HG02943 (cell line): ENCODE data around the gene CLCN2.

Source experiments
- ATAC-seq: cut with Tn5 transposase; IDR thresholded peaks from one replicate; pipeline ENCODE4 v1.9.1; 2021; ENCODE audit warnings: mild to moderate bottlenecking, low read depth, moderate library complexity; ENCODE audit not compliant: unreplicated experiment

Gene CLCN2

DNA sequence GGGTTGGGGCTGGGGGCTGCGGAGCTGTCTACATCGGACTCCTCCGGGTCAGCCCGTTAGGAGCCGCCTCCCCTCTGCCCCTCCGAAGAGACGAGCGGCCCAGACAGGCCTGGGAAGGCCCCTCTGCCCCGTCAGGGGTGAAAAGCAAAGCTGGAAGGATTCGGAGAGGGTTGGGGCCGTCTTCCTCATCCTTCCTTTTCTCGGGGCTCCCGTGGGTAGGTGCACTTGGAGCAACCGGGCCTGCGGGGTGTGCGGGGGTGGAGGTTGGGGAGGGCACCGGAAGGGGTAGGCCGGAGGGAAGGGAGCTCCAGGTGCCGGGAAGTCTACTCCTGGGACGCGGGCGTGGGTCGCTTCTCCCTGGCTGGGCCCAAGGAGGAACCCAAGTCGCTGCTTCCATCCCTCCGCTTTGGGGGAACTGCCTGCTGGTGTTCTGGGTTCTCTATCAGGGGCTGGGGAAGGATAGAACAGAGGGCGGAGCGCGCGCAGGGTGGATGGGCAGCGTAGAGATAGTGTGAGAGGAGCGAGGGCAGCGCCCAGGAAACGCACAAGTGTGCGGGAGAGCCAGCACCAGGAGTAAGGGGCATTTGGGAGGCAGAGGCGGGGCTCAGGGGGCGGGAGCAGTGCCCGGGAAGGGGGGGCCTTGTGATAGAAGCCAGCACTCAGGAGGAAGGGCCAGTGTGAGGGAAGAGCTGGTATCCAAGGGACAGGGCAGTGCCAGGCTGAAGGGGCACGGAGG is 695 bp upstream of the CLCN2 start:
- ATAC-seq: no peak

DNA sequence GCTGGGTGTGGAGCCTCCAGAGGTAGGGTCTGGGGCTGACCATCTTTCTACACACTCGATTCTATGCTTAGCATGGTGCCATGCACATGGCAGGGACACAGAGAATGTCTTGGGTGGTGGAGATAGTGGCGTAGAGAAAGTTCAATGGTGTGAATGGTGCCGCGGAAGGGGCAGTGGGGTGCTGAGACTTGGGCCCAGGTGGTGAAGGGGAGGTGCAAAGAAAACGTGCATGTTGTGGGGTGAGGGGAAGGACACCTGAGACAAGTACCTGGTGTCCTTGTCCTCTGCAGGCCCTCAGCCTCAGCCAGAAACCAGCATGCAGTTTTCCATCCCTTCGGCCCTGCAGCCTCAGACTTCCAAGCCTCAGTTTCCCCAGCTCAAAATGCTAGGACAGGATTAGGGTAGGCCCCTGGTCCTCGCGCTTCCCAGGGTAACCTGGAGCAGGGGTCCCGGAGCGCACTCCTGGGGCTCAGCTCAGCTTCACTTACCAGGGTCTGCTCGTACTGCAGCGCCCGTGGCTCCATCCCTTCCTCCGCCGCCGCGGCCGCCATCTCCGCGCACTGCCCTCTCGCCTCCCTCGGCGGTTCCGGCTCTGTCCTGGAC is 375 bp downstream of the CLCN2 start:
- ATAC-seq: no peak

DNA sequence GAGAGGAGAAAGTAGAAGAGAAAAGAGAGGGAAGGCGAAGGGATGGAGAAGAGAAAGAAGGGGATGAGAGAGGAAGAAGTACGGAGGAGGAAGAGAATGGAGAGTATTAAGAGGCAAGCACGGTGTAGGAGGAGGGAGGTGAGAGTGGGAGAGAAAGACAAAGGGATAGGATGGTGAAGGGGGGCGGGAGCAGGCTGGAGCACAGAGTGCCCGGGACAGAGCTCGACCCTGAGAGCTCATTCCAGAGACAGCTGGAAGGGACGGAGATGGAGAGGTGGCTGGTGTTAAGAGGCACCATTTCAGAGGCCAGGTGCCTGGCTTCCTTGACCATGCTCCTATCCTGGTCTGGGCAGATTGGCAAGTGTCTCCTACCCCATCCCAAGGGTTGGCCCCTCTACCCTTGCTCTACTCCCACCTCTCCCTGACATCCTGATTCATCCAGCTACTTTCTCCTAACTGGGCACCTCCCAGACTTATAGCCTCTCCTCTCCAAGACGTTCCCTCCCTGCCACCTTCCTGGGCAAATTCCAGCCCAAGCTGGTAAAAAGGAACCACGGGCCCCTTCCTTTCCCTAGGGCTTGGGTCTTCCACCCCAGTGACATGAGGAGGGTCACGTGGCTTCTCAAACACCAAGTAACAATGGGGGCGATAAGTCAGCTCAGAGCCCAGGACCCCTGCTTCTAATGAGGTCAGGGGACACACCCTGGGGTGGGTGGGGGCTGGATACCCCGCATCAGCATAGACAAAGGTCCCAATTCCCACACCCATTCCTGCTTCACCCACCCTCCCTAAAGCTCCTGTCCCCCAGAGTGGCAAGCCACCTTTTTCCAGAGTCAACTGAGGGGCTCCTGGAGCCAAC is 1.1 kb downstream of the CLCN2 start:
- no peak for ATAC-seq

DNA sequence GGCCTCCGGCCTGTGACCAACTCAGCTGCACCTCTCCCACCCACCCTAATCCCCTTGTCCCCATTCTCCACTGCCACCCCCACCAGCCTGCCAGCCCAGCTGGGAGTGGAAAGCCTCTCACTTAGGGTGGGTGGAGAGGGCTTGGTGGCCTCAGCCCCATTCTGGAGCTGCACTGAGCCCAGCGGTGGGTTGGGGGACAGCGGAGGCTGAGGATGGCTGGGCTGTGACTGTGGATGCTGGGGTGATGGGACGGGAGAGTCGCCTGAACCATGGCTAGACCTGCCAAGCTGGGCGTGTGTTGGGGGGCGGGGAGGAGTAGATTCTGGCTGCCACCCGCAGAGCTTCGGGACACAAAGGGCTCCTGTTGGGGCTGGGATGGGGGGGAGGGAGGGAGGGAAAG is 1.8 kb downstream of the CLCN2 start:
- no peak for ATAC-seq

DNA sequence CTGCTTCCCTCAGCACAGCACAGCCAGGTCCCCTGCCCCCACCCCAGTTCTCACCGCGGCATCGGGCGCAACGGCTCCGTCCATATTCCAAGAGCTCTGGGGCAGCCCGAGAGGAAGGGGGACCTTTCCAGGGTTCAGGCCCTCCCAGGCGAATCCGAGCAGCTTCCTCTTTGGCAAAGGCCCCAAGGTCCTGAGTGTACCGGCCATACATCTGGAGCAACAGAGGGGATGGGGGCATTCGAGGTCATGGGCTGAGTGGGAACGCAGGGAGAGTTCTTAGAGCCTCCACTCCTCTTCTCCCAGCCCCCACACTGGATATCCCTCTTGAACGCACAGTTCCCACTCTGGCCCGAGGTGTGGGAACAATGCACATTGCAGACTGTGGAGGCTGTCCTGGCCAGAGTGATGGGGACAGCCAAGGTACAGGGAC is 2.5 kb downstream of the CLCN2 start:
- ATAC-seq: no peak

DNA sequence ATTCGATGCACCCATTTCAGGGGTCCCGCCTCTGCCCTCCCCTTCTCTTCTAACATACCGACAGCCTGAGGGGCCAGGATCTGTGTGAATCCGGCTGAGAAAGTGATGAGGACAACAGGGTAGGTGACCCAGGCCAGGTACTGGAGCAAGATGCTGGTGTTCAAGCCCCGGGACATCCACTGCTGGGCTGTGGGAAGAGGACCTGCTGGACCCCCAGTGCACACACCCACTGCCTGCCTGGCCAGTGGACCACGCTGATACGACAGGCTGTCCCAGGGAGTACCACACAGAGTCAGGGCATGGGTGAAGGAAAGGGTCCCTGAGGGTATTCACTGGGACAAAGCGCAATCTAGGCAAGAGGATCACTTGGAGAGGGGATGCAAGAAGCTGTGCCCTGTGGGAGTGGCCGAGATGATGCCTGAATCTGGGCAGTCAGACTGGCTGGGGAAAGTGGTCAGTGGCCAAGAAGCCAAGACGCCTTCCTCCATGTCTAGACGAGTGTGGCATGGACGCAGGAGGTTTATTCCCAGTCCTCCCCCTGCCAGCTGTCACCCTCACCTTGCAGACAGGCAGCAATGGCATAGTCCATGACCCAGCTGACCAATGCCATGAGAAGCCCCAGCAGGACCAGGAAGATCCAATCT is 3.2 kb downstream of the CLCN2 start:
- no peak for ATAC-seq

DNA sequence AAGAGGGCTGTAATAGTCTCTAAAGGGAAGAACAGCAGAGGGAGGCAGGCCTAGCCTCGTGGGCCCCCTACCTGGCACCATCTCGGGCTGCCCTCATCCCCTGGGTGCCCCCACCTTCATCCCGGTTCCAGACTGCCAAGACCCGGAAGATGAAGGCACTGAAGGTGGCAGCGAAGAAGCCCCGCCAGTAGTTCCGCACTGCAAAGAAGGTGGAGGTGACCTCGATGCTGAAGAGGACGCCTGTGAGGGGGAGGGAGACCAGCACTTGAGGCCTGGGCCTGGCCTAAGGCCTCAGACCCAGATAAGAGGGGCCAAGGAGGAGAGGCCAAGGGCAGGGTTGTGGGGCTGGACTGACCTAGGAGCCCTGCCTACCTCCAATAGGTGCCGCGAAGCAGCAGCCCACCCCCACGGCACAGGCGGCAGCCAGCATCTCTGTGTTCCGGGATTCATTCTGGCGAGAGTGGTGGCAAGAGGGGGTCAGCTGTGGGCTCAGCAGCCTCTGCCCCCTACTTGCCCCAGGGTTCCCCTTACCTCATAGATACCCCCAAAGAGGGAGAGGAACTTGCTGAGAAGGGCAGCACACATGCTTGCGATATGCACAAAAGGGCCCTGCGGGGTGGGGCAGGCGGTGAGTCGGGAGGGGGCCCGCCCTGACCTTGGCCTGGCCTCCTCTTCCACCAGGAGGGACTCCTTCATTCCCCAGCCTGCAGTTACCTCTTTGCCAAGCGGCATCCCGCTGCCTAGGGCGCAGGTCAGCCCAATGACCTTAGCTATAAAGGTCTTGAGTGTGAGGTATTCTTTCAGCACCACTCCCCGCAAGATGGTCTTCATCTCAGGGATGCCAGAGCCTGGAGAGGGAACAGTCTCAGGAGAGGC is 3.9 kb downstream of the CLCN2 start:
- no peak for ATAC-seq

DNA sequence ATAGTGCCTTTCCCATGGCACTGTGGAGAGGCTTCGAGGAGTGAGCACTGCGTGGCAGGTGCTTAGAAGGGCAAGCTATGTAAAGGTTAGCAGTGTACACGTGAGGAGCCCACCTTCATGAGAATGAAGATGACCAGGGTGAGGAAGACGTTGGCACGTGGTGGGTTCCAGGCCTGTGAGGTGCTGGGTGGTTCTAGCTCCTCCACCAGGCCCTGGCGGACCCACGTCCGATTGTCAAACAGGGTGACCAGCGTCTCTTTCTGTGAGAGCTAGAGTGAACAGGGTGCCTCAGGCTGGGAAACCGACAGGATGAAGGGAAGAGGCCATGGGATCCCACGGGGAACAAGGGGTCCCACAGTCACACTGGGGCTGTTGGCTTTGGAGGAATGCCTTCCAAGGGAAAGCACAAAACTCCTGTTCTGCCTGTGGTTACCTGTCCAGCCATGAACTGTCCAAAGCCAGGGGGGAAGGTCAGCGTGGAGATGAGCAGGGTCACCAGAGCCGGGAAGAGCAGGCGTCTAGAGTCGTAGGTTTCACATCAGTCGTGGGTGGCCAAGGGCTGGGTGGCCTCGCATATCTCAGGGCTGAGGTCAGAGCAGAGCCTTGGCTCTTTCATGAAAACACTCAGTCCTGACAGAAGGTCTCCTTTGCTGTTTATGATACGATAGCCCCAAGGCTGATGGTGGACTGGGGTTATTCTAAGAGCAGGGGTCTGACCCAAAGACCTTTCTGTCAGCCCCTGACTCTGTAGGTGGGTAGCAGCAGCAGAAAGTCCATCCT is 6.0 kb downstream of the CLCN2 start:
- ATAC-seq: no peak

DNA sequence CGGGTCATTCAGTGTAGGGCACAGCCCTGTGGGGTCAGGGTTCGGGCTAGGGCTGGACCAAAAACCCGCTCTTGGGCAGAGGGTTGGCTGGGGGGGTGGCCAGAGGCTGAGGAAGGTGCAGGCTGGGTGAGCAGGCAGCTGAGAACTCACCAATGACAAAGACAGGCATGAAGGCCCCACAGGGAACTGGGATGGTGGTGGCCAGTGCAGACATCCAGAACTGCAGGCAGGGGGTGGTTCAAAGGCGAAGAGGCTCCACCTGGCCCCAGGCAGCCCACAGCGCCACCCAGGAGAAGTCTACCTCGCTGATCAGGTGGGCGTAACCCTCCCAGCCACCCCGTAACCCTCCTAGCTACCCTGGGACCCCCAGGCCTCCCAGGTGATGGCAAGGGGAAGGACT is 6.7 kb downstream of the CLCN2 start:
- ATAC-seq: no peak

DNA sequence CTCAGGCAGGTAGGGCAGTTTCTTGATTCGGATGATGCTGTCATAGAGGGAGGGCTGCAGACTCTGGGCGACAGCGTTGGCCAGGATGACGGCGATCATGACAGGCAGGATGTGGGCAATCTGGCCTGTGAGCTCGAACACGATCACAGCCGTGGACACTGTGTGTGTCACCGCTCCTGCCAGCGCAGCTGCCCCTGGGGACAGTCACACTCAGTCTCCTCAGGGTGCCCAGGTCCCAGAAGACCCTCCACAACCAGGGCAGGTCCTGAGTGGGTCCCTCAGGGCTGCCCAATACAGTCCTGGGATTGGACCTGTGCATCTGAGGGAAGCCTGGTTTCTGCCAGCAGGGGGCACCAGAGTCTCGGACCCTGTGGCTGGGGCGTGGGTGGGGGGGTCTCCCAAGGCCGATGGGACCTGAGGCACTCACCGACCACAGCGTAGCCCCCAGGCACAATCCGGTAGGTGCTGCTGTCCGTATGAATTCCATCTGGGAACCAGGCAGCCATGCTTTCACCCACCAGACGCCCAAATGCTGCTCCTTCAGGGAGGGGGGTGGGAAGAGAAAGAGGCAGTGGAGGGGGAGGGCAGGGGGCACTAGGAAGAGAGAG is 7.2 kb downstream of the CLCN2 start:
- ATAC-seq: no peak

DNA sequence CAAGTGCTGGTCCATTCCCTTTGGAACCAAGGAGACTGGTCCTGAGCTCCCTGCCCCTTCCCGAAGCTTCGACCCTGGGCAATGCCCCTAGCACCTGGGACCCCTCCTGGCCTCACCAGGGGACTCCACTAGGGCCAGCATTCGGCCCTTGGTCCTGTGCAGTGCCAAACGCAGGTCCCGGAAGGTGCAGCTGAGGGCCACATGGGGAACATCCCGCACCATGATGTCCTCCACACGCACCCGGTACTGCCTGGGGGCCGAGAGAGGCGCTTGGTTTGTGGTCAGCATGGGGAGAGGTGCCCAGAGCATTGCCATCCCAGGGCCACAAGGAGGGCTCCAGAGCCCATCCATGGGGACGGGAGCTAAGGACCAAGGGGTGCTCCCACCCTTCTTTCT is 7.9 kb downstream of the CLCN2 start:
- no peak for ATAC-seq

DNA sequence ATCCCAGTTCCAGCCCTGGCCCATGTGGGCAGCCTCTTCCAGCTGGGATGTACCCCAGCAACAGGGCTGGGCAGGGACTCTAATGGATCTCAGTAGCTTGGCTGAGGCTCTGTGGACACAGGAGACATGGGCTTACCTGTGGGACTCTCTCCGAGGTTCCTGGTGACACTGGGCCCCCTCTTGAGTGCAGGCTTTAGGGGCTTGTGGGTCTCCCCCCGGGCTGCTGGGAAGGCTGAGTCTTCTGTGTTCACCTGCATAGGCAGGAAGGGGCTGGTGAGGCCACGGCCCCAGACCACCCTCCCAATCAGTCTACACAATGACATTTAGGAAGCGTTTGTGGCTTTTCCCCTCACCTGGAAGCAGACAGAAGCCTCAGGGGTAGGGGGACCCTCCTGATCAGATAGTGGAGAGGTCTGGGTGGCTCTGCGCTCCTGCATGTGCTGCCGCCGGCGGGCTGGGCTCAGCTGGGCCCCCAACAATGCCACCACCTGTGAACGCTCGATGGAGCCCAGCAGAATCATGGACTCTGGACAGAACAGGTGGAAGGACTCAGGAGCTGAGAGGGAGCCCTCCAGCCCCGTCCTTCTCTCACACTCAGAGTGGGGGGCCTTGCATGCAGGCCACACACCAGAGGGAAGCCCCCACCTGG is 8.4 kb downstream of the CLCN2 start:
- ATAC-seq: no peak

DNA sequence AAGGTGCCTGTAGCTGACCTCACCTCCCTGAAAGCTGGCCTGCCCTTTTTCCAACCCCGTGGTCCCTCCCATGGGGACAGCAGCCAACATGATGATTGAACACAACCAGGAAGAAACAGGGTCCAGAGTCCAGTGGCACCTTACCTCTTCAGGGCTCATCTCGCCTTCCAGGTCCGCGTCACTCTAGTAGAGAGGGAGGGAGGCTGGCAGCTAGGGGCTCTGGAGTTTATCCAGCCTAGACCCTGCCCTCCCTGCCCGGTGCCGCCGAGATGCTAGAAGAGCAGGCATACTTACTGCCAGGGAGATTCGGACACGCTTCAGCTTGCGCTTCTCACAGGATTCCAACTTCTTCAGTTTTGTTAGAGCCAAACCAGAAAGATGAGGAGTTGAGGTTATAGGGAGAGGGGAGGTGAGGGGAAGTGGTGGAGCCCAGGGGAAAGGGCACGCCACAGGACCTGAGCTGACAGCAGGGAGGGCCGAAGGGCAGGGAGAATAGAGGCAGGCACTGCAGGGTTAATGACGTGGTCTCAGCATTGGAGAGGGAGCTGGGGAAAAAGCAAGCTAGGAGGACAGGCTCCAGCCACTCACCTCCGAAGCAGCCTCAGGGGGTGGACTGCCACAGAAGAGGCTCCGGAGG is 9.1 kb downstream of the CLCN2 start:
- ATAC-seq: no peak

DNA sequence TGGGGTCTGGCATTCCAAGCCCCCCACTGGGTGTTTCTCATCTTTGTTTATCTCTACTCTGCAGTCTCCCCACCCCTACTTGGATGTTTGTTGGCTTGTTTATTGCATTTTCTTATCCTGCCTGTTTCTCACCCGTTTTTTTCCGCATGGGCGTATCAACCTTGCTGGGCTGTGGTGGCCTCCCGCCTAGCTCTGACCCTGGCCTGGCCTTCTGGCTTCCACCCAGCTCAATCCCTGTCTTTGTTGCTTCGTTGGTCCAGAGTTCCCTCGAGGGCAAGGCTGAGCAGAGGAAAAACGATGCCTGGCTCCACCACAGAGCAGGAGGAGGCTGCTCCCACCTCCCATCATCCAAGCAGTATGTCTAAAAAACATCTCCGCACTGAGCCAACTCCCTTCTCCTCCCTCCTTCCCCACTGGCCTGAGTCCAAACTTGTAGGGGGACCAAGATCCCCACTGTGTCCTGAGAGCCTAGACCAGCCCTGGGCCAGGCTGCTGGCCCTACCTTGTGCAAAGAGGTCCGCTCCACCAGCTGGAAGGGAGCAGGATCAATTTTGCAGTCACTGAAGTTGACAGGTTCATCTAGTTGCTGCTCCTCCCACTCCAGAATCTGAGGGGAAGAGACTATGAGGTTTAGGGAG is 9.8 kb downstream of the CLCN2 start:
- ATAC-seq: no peak

DNA sequence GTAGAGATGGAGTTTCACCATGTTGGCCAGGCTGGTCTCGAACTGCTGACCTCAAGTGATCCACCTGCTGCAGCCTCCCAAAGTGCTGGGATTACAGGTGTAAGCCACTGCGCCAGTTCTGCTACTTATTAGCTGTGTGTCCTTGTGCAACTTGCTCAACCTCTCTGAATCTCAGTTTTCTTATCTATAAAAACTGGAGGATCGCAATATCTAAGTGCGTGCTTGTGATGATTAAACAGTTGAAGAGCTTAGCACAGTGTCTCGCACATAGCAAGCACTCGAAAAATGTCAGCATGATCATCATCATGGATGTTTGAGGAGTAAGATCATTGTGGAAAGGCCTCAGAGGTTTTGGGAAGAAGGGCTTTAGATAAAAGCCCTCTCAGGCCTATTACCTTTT is 10.8 kb downstream of the CLCN2 start:
- ATAC-seq: no peak

DNA sequence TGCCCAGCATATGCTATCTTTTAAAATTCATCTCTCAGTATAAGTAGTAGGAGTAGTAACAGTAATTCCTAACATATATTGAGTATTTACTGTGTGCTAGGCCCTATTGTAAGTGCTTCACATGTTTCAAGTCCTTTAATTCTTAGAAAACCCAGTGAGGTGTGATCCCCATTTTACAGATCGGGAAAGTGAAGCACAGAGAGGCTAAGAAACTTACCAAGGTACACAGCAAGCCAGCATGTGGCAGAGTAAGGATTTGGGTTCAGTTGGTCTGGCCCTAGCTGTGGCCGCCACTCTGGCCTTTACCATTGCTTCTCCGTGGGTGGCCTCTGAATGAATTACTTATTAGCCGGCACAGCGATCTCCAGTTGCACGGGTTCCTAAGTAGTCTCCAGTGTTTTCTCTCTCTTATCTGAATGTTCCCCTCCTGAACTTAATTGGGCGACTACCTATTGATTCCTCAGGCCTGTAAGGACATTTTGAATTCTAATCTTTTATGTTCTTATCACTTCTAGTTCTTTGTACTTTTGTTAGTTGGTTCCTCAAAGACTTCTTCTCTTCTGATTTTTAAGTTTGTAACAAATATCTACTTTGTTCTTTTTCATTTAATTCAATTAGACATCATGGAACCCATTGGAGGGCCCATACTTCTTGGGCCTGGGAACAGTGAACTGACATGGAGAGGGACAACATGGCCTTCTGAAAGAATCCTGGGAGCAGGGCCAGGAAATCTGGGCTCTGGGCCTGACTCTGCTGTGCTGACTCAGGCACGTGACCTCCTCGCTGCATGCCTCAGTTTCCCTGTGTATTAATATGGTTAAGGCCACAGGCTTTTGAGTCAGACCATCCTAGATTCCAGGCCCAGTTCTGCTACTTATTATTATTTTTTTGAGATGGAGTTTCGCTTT is 11.6 kb downstream of the CLCN2 start:
- ATAC-seq: no peak

DNA sequence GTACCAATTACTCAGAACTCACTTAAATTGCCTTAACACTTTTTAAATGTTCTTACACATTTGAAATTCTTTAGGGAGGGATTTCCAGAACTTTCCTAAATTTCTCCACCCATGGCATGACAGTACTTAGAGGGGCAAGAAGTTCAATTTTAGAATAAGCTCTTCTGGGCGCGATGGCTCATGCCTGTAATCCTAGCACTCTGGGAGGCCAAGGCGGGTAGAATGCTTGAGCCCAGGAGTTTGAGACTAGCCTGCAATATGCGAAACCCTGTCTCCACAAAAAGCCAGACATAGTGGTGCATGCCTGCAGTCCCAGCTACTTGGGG is 13.4 kb downstream of the CLCN2 start:
- no peak for ATAC-seq
